K562 (cell line): ENCODE results near the gene SLC25A1. TPM values are rescaled to one million over a fixed set of nuclear protein-coding genes. Genes with fewer than 3 reads are reported as not detected.
A peak's percentile ranks its signal among the peaks of the same experiment; 100 is the strongest.

Experiments used
- CHD2 ChIP-seq: IDR thresholded peaks from 2 replicates; pipeline ENCODE4 v1.6.1; 2011; ENCODE audit warnings: low read depth, low read length
- E2F3 ChIP-seq: fragments of 250-450 bp; sonication (Bioruptor Pico); IDR thresholded peaks from 2 replicates; pipeline ENCODE4 v1.4.0; 2020; ENCODE audit warnings: mild to moderate bottlenecking
- GABPA ChIP-seq: fragments of 200-800 bp; sonication (Bioruptor generic); conservative IDR thresholded peaks from 2 replicates; pipeline ENCODE4 v1.6.1; 2016; ENCODE audit warnings: low read depth, missing genetic modification characterization, missing compliant biosample characterization
- HIVEP1 ChIP-seq: fragments of 250-450 bp; sonication (Bioruptor Pico); IDR thresholded peaks from 2 replicates; pipeline ENCODE4 v1.4.0; 2020; ENCODE audit warnings: mild to moderate bottlenecking
- JUNB ChIP-seq: fragments of 450-650 bp; formaldehyde crosslinking; conservative IDR thresholded peaks from 2 replicates; pipeline ENCODE4 v1.4.0; 2020; ENCODE audit warnings: mild to moderate bottlenecking
- KAT2B ChIP-seq: IDR thresholded peaks from one replicate; pipeline ENCODE4 v1.6.1; 2012; ENCODE audit warnings: low read depth, mild to moderate bottlenecking, control low read depth, inconsistent platforms, low read length, moderate library complexity
- KLF1 ChIP-seq: fragments of 450-650 bp; IDR thresholded peaks from 2 replicates; pipeline ENCODE4 v1.6.1; 2016; ENCODE audit warnings: missing genetic modification characterization, missing compliant biosample characterization
- MCM5 ChIP-seq: fragments of 450-650 bp; IDR thresholded peaks from 2 replicates; pipeline ENCODE4 v1.6.1; 2016; ENCODE audit warnings: low read depth
- MED1 ChIP-seq: sonication (generic); formaldehyde crosslinking; IDR thresholded peaks from 2 replicates; pipeline ENCODE4 v1.8.1; 2023; ENCODE audit warnings: missing genetic modification reagents, borderline replicate concordance
- MNT ChIP-seq, 2 experiments: fragments of 450-650 bp; conservative IDR thresholded peaks; 2 replicates each; pipeline ENCODE4 v1.6.1; 2017; ENCODE audit warnings: mild to moderate bottlenecking in 2 of 2, moderate library complexity in 2 of 2
- PHF21A ChIP-seq: fragments of 450-650 bp; IDR thresholded peaks from 2 replicates; pipeline ENCODE4 v1.6.1; 2017; ENCODE audit warnings: low read depth, borderline replicate concordance
- POLR2A ChIP-seq: fragments of 450-650 bp; conservative IDR thresholded peaks from 2 replicates; pipeline ENCODE4 v1.6.1; 2016
- RBBP5 ChIP-seq: fragments of 200-600 bp; sonication (generic); IDR thresholded peaks from 2 replicates; pipeline ENCODE4 v1.6.1; 2012; ENCODE audit warnings: borderline replicate concordance, mild to moderate bottlenecking, low read length, control low read depth, inconsistent platforms; ENCODE audit not compliant: insufficient read depth, poor library complexity, severe bottlenecking
- SIRT6 ChIP-seq: IDR thresholded peaks from one replicate; pipeline ENCODE4 v1.6.1; 2012; ENCODE audit warnings: low read depth, mild to moderate bottlenecking, control low read depth, inconsistent platforms, low read length, moderate library complexity
- SMARCE1 ChIP-seq: fragments of 450-650 bp; IDR thresholded peaks from 2 replicates; pipeline ENCODE4 v1.7.1; 2016; ENCODE audit warnings: mild to moderate bottlenecking
- SNIP1 ChIP-seq: fragments of 450-650 bp; IDR thresholded peaks from 2 replicates; pipeline ENCODE4 v1.7.1; 2017; ENCODE audit warnings: low read depth, mild to moderate bottlenecking
- ZBTB43 ChIP-seq: sonication (generic); formaldehyde crosslinking; IDR thresholded peaks from 2 replicates; pipeline ENCODE4 v1.8.0; 2023; ENCODE audit warnings: mild to moderate bottlenecking, missing genetic modification reagents
- ZMIZ1 ChIP-seq, 2 experiments: fragments of 150-350 bp in 1 of 2; IDR thresholded peaks; 2 replicates each; pipeline ENCODE4 v1.6.1; 2012 to 2016; ENCODE audit warnings: low read depth in 2 of 2, low read length in 2 of 2, mild to moderate bottlenecking in 1 of 2, moderate library complexity in 1 of 2
- polyA plus RNA-seq, 8 experiments: library from polyadenylated mRNA; depleted of rRNA in 4 of 8; stranded (reverse) in 5 of 8; unstranded in 3 of 8; fragments of >200 nt; fragmentation: Nextera tagmentation in 2 of 8; fragmentation: Illumina TruSeq in 1 of 8; extraction: Ambion mirVana in 2 of 8; extraction: Trizol in 1 of 8; gene quantifications; 2 replicates each; pipeline versions ENCODE4 v1.2.1 to v1.2.3, GENCODE V29; 2011 to 2014; ENCODE audit warnings: inconsistent platforms in 1 of 8, missing spikeins in 1 of 8
- total RNA-seq, 7 experiments: library from RNA; depleted of rRNA in 6 of 7; stranded (reverse); fragments of >200 nt in 6 of 7; fragmentation: Illumina TruSeq in 2 of 7; extraction: Trizol in 2 of 7; gene quantifications; 2 replicates each; pipeline versions ENCODE4 v1.2.1 to v1.2.3, GENCODE V29; 2011 to 2021; ENCODE audit warnings: low replicate concordance in 1 of 7
- TF ChIP-seq, protein P1 (sequence below): sonication (generic); IDR thresholded peaks from 2 replicates; pipeline ENCODE4 v1.6.1; 2016

The SLC25A1 gene
- total and polyA plus RNA-seq, 9 of the 15 experiments (the other 6 are each of a cell fraction or from before 2014, with no cell fraction given) = 11.0 to 408 (median 110) TPM

DNA sequence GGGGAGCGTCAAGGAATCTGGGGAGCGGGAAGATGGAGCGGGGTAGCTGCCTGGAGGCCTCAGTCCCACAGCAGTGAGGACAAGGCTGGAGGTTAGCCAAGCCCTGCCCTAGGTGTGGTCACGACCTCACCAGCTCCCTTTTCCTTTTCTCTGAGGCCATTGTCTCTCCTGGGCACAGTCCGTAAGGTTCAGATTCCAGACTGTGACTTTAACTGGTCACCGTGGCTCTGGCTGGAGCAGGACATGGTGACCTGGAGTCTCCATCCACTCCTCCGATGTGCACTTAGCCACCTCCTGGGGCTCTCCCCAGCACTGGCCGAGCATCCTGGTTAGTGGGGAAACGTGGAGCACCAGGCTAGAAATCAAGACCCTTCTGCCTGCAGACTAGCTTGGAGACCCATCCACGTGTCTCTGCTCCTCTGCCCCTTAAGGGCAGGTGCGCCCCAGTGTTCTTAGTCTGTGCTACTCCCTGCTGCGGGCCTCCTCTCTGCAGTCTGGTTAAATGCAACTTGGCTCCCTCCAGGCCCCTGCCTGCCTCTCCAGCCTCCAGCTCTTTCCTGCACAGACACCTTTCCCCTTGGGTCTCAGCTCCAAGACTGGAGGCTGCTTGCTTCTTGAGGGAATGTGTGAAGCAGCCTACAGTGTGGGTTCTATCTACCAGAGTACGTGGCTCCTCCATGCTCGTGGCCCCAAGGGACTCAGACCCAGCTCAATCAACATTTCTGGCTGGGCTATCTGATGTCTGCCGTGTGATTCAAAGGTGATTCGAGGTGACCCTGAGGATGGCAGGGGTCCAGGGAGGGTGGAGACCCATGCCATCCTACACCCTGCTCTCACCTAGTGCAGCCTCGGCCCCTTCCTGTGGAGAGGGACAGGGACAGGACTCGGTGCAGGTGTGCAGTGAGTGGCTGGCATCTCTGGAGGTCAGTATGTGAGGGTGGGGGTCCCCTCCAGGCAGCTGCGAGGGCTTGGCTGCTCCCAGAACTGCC lies 5.2 kb downstream of the SLC25A1 start (continued):
- TF ChIP-seq SNIP1 (no peak), E2F3 (CRISPR knock-in tag) (no peak), MCM5 (no peak), GABPA (tag) (no peak), KLF1 (tag) (no peak; the same call in 1 of the 2 replicates), ZBTB43 (CRISPR knock-in tag) (no peak), PHF21A (no peak), POLR2A (no peak), CHD2 (no peak), SMARCE1 (no peak), MED1 (no peak), JUNB (CRISPR knock-in tag) (0 out of 2 replicates have a peak, but pooled peaks have one; percentile 7), KAT2B (no peak), HIVEP1 (CRISPR knock-in tag) (no peak), SIRT6 (no peak), ZMIZ1 (IDR thresholded peaks at IDR 0.05; ENCODE audit: low read depth in 2 of 2, low read length in 2 of 2) (no peak), RBBP5 (peak; percentile 59), MNT (conservative IDR thresholded peaks at IDR 0.05) (no peak)
- TF ChIP-seq, protein P1, sequence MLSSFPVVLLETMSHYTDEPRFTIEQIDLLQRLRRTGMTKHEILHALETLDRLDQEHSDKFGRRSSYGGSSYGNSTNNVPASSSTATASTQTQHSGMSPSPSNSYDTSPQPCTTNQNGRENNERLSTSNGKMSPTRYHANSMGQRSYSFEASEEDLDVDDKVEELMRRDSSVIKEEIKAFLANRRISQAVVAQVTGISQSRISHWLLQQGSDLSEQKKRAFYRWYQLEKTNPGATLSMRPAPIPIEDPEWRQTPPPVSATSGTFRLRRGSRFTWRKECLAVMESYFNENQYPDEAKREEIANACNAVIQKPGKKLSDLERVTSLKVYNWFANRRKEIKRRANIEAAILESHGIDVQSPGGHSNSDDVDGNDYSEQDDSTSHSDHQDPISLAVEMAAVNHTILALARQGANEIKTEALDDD = no peak
